ENCODE results near the gene CD151. TPM values are rescaled to one million over a fixed set of nuclear protein-coding genes. Genes with fewer than 3 reads are reported as not detected.

The CD151 gene
- total and polyA plus RNA-seq, 2 experiments from 2014 or later: 62.9 to 109 TPM

GRCh38 chr11:855330-855674 lies 22.6 kb downstream of the CD151 start (continued):
- TF ChIP-seq JUNB (IDR thresholded peaks at IDR 0.05; ENCODE audit: unreplicated experiment): no peak
- TF ChIP-seq ZNF331 (CRISPR knock-in tag; IDR thresholded peaks at IDR 0.05; ENCODE audit: low read depth): no peak
- TF ChIP-seq POLR2AphosphoS5 (IDR thresholded peaks at IDR 0.05; ENCODE audit: low read depth): no peak

GRCh38 chr11:855796-856195 lies 23.0 kb downstream of the CD151 start:
- peaks cover 19% of the 10 kb centered on the region for H3K27me3 Mint-ChIP-seq (ENCODE audit: insufficient read depth, low read depth, poor library complexity)
- no peak overlapping the region for H3K27ac ChIP-seq (ENCODE audit: low read depth)
- no peaks in the 10 kb centered on the region for H3K9me2 ChIP-seq (ENCODE audit: insufficient read depth)
- H3K79me2 ChIP-seq (replicated peaks; ENCODE audit: insufficient read depth): 0 out of 2 replicates have a peak, but pooled peaks cover 3% of the 10 kb centered on the region
- H3K4me2 ChIP-seq: no peak overlapping the region
- no peak overlapping the region; the same call in 2 of the 3 replicates for H3K4me3 Mint-ChIP-seq
- H3K4me1 ChIP-seq (ENCODE audit: insufficient read depth): peaks cover 20% of the 10 kb centered on the region
- no peak overlapping the region for H3K4me3 ChIP-seq
- peaks cover 31% of the 10 kb centered on the region for H3K4me1 Mint-ChIP-seq
- no peaks in the 10 kb centered on the region for H3K36me3 ChIP-seq (ENCODE audit: insufficient read depth)
- H4K20me1 ChIP-seq (replicated peaks; ENCODE audit: insufficient read depth): peaks cover 25% of the 10 kb centered on the region
- H3K9me3 Mint-ChIP-seq: no peaks in the 10 kb centered on the region
- peaks cover 3% of the 10 kb centered on the region; the same call in 1 of the 3 replicates for H3K36me3 Mint-ChIP-seq (ENCODE audit: low read depth)
- no peak for DNase-seq (ENCODE audit: low spot score)
- H3F3A ChIP-seq (replicated peaks; ENCODE audit: low read depth): peaks cover 7% of the 10 kb centered on the region
- H3K27me3 ChIP-seq (ENCODE audit: insufficient read depth): no peaks in the 10 kb centered on the region
- H3K27ac Mint-ChIP-seq: no peak overlapping the region
- ATAC-seq: no peak
- no peak overlapping the region for H2AFZ ChIP-seq
- no peak for TF ChIP-seq ZNF462 (CRISPR knock-in tag; IDR thresholded peaks at IDR 0.05)
- TF ChIP-seq ZNF114 (CRISPR knock-in tag; IDR thresholded peaks at IDR 0.05): no peak
- no peak for TF ChIP-seq NANOG (IDR thresholded peaks at IDR 0.05; ENCODE audit: borderline replicate concordance)
- no peak for TF ChIP-seq POLR2AphosphoS5 (IDR thresholded peaks at IDR 0.05; ENCODE audit: low read depth)
- TF ChIP-seq JUNB (IDR thresholded peaks at IDR 0.05; ENCODE audit: unreplicated experiment): no peak
